OCI-LY1 (cell line): ENCODE measurements around the gene ASB16.

ENCODE experiments used
- EZH2 ChIP-seq: fragments of 200-600 bp; sonication (generic), shearing (Covaris generic); IDR thresholded peaks from 2 replicates; pipeline ENCODE4 v1.8.0; 2017; ENCODE audit warnings: borderline replicate concordance, mixed run types, mild to moderate bottlenecking, antibody characterized with exemption, low read length, moderate library complexity, mixed read lengths
- TF ChIP-seq, protein P1 (sequence below): fragments of 200-600 bp; sonication (generic), shearing (Covaris generic); IDR thresholded peaks from 2 replicates; pipeline ENCODE4 v1.5.1; 2017; ENCODE audit warnings: mild to moderate bottlenecking, antibody characterized with exemption, low read length, moderate library complexity, mixed read lengths

DNA sequence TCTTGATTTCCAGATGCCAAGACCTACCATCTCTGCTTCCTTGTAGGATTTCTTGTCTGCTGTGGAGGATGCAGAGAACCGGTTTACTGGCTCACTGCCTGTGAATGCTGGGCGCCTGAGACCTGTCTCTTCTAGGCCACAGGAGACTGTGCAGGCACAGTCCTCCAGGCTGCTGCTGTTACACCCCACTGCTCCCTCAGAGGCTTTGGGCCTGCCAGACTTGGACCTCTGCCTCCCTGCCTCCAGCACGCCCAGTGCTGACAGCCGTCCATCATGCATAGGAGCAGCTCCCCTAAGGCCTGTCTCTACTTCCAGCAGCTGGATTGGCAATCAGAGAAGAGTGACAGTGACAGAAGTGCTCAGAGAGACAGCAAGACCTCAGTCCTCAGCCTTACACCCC is 22.7 kb upstream of the ASB16 start:
- TF ChIP-seq, protein P1, sequence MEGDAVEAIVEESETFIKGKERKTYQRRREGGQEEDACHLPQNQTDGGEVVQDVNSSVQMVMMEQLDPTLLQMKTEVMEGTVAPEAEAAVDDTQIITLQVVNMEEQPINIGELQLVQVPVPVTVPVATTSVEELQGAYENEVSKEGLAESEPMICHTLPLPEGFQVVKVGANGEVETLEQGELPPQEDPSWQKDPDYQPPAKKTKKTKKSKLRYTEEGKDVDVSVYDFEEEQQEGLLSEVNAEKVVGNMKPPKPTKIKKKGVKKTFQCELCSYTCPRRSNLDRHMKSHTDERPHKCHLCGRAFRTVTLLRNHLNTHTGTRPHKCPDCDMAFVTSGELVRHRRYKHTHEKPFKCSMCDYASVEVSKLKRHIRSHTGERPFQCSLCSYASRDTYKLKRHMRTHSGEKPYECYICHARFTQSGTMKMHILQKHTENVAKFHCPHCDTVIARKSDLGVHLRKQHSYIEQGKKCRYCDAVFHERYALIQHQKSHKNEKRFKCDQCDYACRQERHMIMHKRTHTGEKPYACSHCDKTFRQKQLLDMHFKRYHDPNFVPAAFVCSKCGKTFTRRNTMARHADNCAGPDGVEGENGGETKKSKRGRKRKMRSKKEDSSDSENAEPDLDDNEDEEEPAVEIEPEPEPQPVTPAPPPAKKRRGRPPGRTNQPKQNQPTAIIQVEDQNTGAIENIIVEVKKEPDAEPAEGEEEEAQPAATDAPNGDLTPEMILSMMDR: no peak
- TF ChIP-seq EZH2: no peak
